HL-60 (cell line): ENCODE data around the gene ITSN1.

ENCODE experiments used
- CTCF ChIP-seq: IDR thresholded peaks from one replicate; pipeline ENCODE4 v1.5.1; 2011; ENCODE audit warnings: low read length, control low read depth, inconsistent platforms; ENCODE audit not compliant: insufficient read depth
- SPI1 ChIP-seq: IDR thresholded peaks from 2 replicates; pipeline ENCODE4 v1.6.1; 2012; ENCODE audit warnings: low read depth, mild to moderate bottlenecking, borderline replicate concordance
- TF ChIP-seq, protein P1 (sequence below): IDR thresholded peaks from 2 replicates; pipeline ENCODE4 v1.6.1; 2012; ENCODE audit warnings: low read depth; ENCODE audit not compliant: insufficient replicate concordance

- TF ChIP-seq, protein P1, sequence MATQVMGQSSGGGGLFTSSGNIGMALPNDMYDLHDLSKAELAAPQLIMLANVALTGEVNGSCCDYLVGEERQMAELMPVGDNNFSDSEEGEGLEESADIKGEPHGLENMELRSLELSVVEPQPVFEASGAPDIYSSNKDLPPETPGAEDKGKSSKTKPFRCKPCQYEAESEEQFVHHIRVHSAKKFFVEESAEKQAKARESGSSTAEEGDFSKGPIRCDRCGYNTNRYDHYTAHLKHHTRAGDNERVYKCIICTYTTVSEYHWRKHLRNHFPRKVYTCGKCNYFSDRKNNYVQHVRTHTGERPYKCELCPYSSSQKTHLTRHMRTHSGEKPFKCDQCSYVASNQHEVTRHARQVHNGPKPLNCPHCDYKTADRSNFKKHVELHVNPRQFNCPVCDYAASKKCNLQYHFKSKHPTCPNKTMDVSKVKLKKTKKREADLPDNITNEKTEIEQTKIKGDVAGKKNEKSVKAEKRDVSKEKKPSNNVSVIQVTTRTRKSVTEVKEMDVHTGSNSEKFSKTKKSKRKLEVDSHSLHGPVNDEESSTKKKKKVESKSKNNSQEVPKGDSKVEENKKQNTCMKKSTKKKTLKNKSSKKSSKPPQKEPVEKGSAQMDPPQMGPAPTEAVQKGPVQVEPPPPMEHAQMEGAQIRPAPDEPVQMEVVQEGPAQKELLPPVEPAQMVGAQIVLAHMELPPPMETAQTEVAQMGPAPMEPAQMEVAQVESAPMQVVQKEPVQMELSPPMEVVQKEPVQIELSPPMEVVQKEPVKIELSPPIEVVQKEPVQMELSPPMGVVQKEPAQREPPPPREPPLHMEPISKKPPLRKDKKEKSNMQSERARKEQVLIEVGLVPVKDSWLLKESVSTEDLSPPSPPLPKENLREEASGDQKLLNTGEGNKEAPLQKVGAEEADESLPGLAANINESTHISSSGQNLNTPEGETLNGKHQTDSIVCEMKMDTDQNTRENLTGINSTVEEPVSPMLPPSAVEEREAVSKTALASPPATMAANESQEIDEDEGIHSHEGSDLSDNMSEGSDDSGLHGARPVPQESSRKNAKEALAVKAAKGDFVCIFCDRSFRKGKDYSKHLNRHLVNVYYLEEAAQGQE: no peak
- no peak for TF ChIP-seq CTCF
- no peak for TF ChIP-seq SPI1
These were observed 200.9 kb downstream of the ITSN1 start for GRCh38 chr21:33843216-33843615.
